Activated naive CD8-positive, alpha-beta T cell treated with anti-CD3 and anti-CD28 coated beads, Interleukin-2, amount 50 U/mL, for 24 hours (primary cell): Measurements from ENCODE around the gene CDC42SE2.
"Not testable (repeated sequence)": the region's sequence is repeated elsewhere in the genome, so short reads cannot be mapped to it uniquely, and the experiment has no call there.

Experiments
- ATAC-seq: fragments of 150-1000 bp; cut with Tn5 transposase; one replicate; pipeline ENCODE4 v1.10.0; 2021
- DNase-seq: peaks from one replicate; pipeline ENCODE4 v3.0.0; 2021
- H3K27ac Mint-ChIP-seq: one replicate; pipeline ENCODE4 v1.8.0; 2021; ENCODE audit warnings: mild to moderate bottlenecking, mixed read lengths
- H3K27me3 Mint-ChIP-seq: one replicate; pipeline ENCODE4 v1.8.0; 2021; ENCODE audit warnings: mixed read lengths
- H3K36me3 Mint-ChIP-seq: one replicate; pipeline ENCODE4 v1.8.0; 2021; ENCODE audit warnings: low read depth, mixed read lengths
- H3K4me1 Mint-ChIP-seq: one replicate; pipeline ENCODE4 v1.8.0; 2021; ENCODE audit warnings: mixed read lengths
- H3K4me3 Mint-ChIP-seq: one replicate; pipeline ENCODE4 v1.8.0; 2021; ENCODE audit warnings: mild to moderate bottlenecking, moderate library complexity, mixed read lengths
- H3K9me3 Mint-ChIP-seq: one replicate; pipeline ENCODE4 v1.8.0; 2021; ENCODE audit warnings: mixed read lengths

The CDC42SE2 gene

DNA sequence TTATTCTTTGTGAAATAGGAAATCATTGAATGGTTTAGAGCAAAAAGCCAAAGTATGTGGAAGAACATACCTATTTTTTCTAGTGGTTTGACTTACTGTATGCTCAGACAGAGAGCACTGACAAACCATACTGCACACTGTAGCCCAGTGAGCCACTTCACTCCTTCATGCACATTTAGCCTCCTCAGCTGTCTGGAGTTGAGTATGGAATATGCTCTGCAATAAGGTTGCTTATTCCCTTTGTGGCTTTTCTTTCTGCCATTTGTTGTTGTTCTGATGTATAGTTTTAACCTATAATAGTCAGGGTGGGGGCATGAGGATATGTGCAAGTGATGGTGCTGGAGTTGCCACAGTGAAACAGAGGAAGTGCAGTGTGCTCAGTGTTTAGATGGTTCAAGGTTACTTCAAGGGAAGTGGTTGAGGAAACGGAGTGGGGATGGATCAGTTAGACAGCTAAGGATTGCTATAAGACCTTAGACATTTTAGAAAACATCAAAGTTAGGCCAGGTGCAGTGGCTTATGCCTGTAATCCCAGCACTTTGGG is 100.7 kb downstream of the CDC42SE2 start:
- H3K36me3 Mint-ChIP-seq: peaks cover 61% of the 10 kb centered on the region

GRCh38 chr5:131366428-131366827 is 102.6 kb downstream of the CDC42SE2 start:
- H3K27me3 Mint-ChIP-seq: no peaks in the 10 kb centered on the region
- peaks cover 44% of the 10 kb centered on the region for H3K36me3 Mint-ChIP-seq
- no peak overlapping the region for H3K4me3 Mint-ChIP-seq
- DNase-seq (no peak), ATAC-seq (no peak)
- peak overlapping the region; percentile 72 for H3K27ac Mint-ChIP-seq
- H3K9me3 Mint-ChIP-seq: no peaks in the 10 kb centered on the region
- H3K4me1 Mint-ChIP-seq: peaks cover 77% of the 10 kb centered on the region

More for the DNA sequence above, 100.7 kb downstream of the CDC42SE2 start:
- DNase-seq (no peak), ATAC-seq (peak; percentile 44)
- H3K27ac Mint-ChIP-seq: peak overlapping the region; percentile 77
- peaks cover 72% of the 10 kb centered on the region for H3K4me1 Mint-ChIP-seq
- H3K27me3 Mint-ChIP-seq: no peaks in the 10 kb centered on the region
- H3K4me3 Mint-ChIP-seq: no peak overlapping the region
- no peaks in the 10 kb centered on the region for H3K9me3 Mint-ChIP-seq

GRCh38 chr5:131367219-131367860 is 103.5 kb downstream of the CDC42SE2 start:
- H3K4me3 Mint-ChIP-seq: peak overlapping the region; percentile 41
- peak overlapping the region; percentile 61 for H3K27ac Mint-ChIP-seq
- peak; percentile 21 for ATAC-seq
- peaks cover 78% of the 10 kb centered on the region for H3K4me1 Mint-ChIP-seq
- peaks cover 43% of the 10 kb centered on the region for H3K36me3 Mint-ChIP-seq
- H3K9me3 Mint-ChIP-seq: no peaks in the 10 kb centered on the region
- no peak for DNase-seq
- H3K27me3 Mint-ChIP-seq: no peaks in the 10 kb centered on the region

GRCh38 chr5:131368866-131369265 is 105.0 kb downstream of the CDC42SE2 start:
- peaks cover 39% of the 10 kb centered on the region for H3K36me3 Mint-ChIP-seq
- no peak overlapping the region for H3K4me3 Mint-ChIP-seq
- no peaks in the 10 kb centered on the region for H3K27me3 Mint-ChIP-seq
- no peaks in the 10 kb centered on the region for H3K9me3 Mint-ChIP-seq
- H3K4me1 Mint-ChIP-seq: peaks cover 90% of the 10 kb centered on the region
- ATAC-seq (no peak), DNase-seq (no peak)
- no peak overlapping the region for H3K27ac Mint-ChIP-seq

- H3K36me3 Mint-ChIP-seq: peaks cover 35% of the 10 kb centered on the region
- H3K9me3 Mint-ChIP-seq: no peaks in the 10 kb centered on the region
- H3K27me3 Mint-ChIP-seq: no peaks in the 10 kb centered on the region
- H3K4me3 Mint-ChIP-seq: no peak overlapping the region
- H3K27ac Mint-ChIP-seq: peak overlapping the region; percentile 38
- DNase-seq (no peak), ATAC-seq (no peak)
- H3K4me1 Mint-ChIP-seq: peaks cover 89% of the 10 kb centered on the region
Observed at GRCh38 chr5:131369558-131369957, 105.7 kb downstream of the CDC42SE2 start.

- Mint-ChIP-seq H3K4me1 (peaks cover 94% of the 10 kb centered on the region), H3K27ac (peak overlapping the region; percentile 28), H3K4me3 (no peak overlapping the region), H3K36me3 (peaks cover 31% of the 10 kb centered on the region), H3K27me3 (no peaks in the 10 kb centered on the region), H3K9me3 (no peaks in the 10 kb centered on the region)
- ATAC-seq (no peak), DNase-seq (no peak)
Observed at GRCh38 chr5:131371835-131372234, 108.0 kb downstream of the CDC42SE2 start.

GRCh38 chr5:131373265-131373664 is 109.4 kb downstream of the CDC42SE2 start:
- peak; percentile 18 for ATAC-seq
- no peaks in the 10 kb centered on the region for H3K9me3 Mint-ChIP-seq
- H3K27me3 Mint-ChIP-seq: no peaks in the 10 kb centered on the region
- no peak for DNase-seq
- peak overlapping the region; percentile 97 for H3K27ac Mint-ChIP-seq
- H3K36me3 Mint-ChIP-seq: peaks cover 23% of the 10 kb centered on the region
- H3K4me3 Mint-ChIP-seq: peak overlapping the region; percentile 7
- H3K4me1 Mint-ChIP-seq: peaks cover 96% of the 10 kb centered on the region

DNA sequence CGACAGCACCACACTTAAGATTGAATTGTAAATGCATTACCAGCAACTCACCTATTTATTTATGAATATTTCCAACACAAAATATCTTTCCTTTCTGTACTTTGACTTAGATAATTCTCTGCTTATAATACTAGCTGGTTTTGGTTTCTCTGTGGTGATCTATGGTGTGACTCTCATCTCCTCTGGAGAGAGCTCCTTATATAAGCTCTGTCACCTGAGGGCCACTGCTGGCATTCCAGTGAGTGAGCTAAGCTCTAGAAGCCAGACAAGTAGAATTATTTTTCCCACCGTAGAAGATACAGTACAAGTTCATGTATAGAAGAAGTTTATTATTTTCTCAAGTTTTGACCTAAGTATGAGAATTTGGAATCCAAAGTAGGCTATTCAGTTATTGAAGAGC is 111.5 kb downstream of the CDC42SE2 start:
- peak overlapping the region; percentile 97 for H3K27ac Mint-ChIP-seq

DNA sequence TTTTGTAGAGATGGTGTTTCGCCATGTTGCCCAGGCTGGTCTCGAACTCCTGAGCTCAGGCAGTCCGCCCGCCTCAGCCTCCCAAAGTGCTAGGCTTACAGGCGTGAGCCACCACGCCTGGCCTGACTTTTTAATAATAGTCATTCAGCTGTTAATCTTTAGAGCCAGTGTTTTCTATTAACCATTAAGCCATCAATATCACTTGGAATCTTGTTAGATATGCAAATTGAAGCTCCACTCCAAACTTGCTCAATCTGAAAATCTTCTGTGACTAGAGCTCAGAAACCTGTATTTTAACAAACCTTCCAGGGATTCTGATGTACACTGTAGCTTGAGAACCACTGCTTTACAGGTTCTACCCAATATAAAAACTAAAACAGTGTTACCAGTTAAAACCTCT is 113.5 kb downstream of the CDC42SE2 start:
- Mint-ChIP-seq H3K36me3 (peaks cover 19% of the 10 kb centered on the region), H3K4me3 (no peak overlapping the region), H3K9me3 (no peaks in the 10 kb centered on the region), H3K27ac (peak overlapping the region; percentile 97), H3K4me1 (peaks cover 95% of the 10 kb centered on the region), H3K27me3 (no peaks in the 10 kb centered on the region)
- no peak for ATAC-seq
- no peak for DNase-seq

More for the DNA sequence above, 111.5 kb downstream of the CDC42SE2 start:
- peak overlapping the region; percentile 0 for H3K4me3 Mint-ChIP-seq
- H3K27me3 Mint-ChIP-seq: no peaks in the 10 kb centered on the region
- peaks cover 96% of the 10 kb centered on the region for H3K4me1 Mint-ChIP-seq
- peaks cover 16% of the 10 kb centered on the region for H3K36me3 Mint-ChIP-seq
- DNase-seq (no peak), ATAC-seq (peak; percentile 25)
- H3K9me3 Mint-ChIP-seq: no peaks in the 10 kb centered on the region

GRCh38 chr5:131377785-131378325 is 114.0 kb downstream of the CDC42SE2 start:
- Mint-ChIP-seq H3K4me3 (no peak overlapping the region), H3K9me3 (no peaks in the 10 kb centered on the region), H3K27me3 (no peaks in the 10 kb centered on the region), H3K36me3 (peaks cover 19% of the 10 kb centered on the region), H3K4me1 (peaks cover 95% of the 10 kb centered on the region), H3K27ac (peak overlapping the region; percentile 97)
- DNase-seq: no peak
- no peak for ATAC-seq

DNA sequence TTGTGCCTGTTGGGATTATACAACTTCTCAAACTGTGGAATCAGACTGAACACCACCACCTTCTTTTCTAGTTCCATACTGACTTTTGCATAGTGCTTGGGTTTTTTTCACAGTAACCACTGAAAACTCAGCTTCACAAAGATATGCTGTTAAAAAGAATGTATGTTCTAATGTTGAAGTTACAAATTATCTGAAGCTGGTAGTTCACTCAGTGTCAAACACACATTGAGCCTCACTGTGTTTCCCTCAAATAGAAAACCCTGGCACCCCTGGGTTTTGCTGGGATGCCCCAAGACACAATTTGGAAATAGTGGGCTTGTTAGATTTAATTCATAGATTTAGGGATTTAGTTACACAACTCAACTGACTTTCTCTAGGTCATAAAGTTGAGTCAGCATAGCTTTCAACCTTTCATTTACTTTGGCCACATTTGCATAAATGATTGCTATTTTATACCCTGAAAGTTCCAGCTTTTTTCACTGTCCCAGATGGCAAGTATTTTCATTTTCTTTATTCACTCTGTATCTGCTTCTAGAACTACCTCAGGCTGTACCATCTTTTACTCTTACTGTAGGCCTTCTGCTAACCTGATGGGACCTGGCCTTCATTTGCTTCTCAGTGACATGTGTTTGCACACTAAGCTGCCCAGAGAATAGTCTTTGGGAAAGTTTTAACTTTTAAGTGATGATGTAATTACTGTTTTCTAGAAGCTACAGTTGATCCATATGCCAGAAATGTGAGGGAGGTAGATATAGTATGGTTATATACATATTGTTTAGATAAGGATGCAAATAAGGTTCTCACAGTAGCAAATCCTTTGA is 115.1 kb downstream of the CDC42SE2 start:
- Mint-ChIP-seq H3K27me3 (no peaks in the 10 kb centered on the region), H3K4me3 (peak overlapping the region; percentile 50), H3K36me3 (peaks cover 19% of the 10 kb centered on the region), H3K27ac (peak overlapping the region; percentile 97), H3K9me3 (no peaks in the 10 kb centered on the region), H3K4me1 (peaks cover 95% of the 10 kb centered on the region)
- peak; percentile 1 for ATAC-seq
- DNase-seq: no peak

GRCh38 chr5:131379723-131380122 is 115.9 kb downstream of the CDC42SE2 start:
- Mint-ChIP-seq H3K27ac (peak overlapping the region; percentile 97), H3K9me3 (no peaks in the 10 kb centered on the region), H3K36me3 (peaks cover 22% of the 10 kb centered on the region), H3K4me3 (peak overlapping the region; percentile 50), H3K4me1 (peaks cover 96% of the 10 kb centered on the region), H3K27me3 (no peaks in the 10 kb centered on the region)
- ATAC-seq: peak; percentile 68
- peak; percentile 57 for DNase-seq

- Mint-ChIP-seq H3K27ac (peak overlapping the region; percentile 97), H3K4me3 (peak overlapping the region; percentile 50), H3K36me3 (peaks cover 24% of the 10 kb centered on the region), H3K4me1 (peaks cover 96% of the 10 kb centered on the region)
- not testable (repeated sequence) for H3K9me3 Mint-ChIP-seq, ATAC-seq, H3K27me3 Mint-ChIP-seq, DNase-seq
Observed at GRCh38 chr5:131380238-131380637, 116.4 kb downstream of the CDC42SE2 start.

DNA sequence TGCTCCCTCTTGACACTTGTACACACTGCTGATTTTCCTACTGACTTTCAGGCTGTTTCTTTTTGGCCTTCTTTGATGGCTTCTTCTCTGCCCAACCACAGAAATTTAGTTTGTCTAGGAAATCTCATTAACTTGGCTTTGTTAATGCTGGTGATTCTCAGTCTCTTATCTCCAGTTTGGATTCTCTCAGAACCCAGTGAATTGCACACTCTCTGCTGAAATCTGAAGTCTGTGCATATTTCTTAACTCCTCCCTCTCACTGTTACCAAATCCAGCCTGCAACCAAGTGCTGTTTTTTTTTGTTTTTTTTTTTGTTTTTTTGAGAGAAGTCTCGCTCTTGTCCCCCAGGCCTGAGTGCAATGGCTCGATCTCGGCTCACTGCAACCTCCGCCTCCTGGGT is 117.2 kb downstream of the CDC42SE2 start:
- H3K36me3 Mint-ChIP-seq: peaks cover 29% of the 10 kb centered on the region
- H3K4me1 Mint-ChIP-seq: peaks cover 96% of the 10 kb centered on the region
- H3K27me3 Mint-ChIP-seq: no peaks in the 10 kb centered on the region
- ATAC-seq (no peak), DNase-seq (no peak)
- peak overlapping the region; percentile 97 for H3K27ac Mint-ChIP-seq
- H3K9me3 Mint-ChIP-seq: no peaks in the 10 kb centered on the region
- peak overlapping the region; percentile 48 for H3K4me3 Mint-ChIP-seq
